Thyroid gland (tissue), 4 donors: ENCODE measurements around the gene GDPD3. TPM values are rescaled to one million over a fixed set of nuclear protein-coding genes. Genes with fewer than 3 reads are reported as not detected.

ENCODE experiments used
- DNase-seq, 2 donors: peaks; one replicate each; pipeline ENCODE4 v3.0.0-alpha.2; 2019
- H3K27ac ChIP-seq, 3 donors: fragments of 200-600 bp; sonication (generic); 1 replicate in 2 of 3; 2 replicates in 1 of 3; pipeline ENCODE4 v1.5.1; 2016 to 2019; ENCODE audit warnings: mild to moderate bottlenecking in 1 of 3, moderate library complexity in 1 of 3
- H3K27me3 ChIP-seq: fragments of 200-600 bp; sonication (generic); one replicate; pipeline ENCODE4 v1.5.1; 2019
- H3K36me3 ChIP-seq, 2 donors: fragments of 200-600 bp; sonication (generic); one replicate each; pipeline ENCODE4 v1.5.1; 2016 to 2019
- H3K4me1 ChIP-seq, 2 donors: fragments of 200-600 bp; sonication (generic); one replicate each; pipeline ENCODE4 v1.5.1; 2017 to 2019
- H3K4me3 ChIP-seq, 3 donors: fragments of 200-600 bp; sonication (generic); replicated peaks in 1 of 3; 1 replicate in 2 of 3; 2 replicates in 1 of 3; pipeline ENCODE4 v1.5.1; 2016; ENCODE audit warnings: mild to moderate bottlenecking in 1 of 3
- H3K9me3 ChIP-seq: fragments of 200-600 bp; sonication (generic); one replicate; pipeline ENCODE4 v1.5.1; 2017
- CTCF ChIP-seq, 6 experiments: fragments of 200-600 bp in 3 of 6; fragments of 450-650 bp in 3 of 6; sonication (generic) in 3 of 6; IDR thresholded peaks; one replicate each; pipeline ENCODE4 v1.5.1; 2016 to 2019; ENCODE audit warnings: antibody characterized with exemption in 6 of 6, mild to moderate bottlenecking in 2 of 6, inconsistent platforms in 1 of 6, moderate library complexity in 1 of 6
- POLR2A ChIP-seq, 2 donors: fragments of 450-650 bp; IDR thresholded peaks; one replicate each; pipeline ENCODE4 v1.6.1; 2017; ENCODE audit warnings: antibody characterized with exemption in 2 of 2, mild to moderate bottlenecking in 2 of 2, moderate library complexity in 1 of 2
- WGBS, 2 donors: methylation state at CpG; one replicate each; pipeline ENCODE4 v1.1.5; 2017; 5-methylcytosine and 5-hydroxymethylcytosine counted together
- intact Hi-C: fragments of 100-400 bp; cut with DNase I; formaldehyde crosslinking; loops from one replicate; pipeline ENCODE4 v1.15.1; 2023
- total RNA-seq, 4 donors: library from RNA; depleted of rRNA; stranded (reverse); fragments of >200 nt; gene quantifications; one replicate each; pipeline ENCODE4 v1.2.3, GENCODE V29; 2016

Gene GDPD3
- total RNA-seq, 4 donors from 2014 or later, result 0.68 to 1.6 (median 1.2) TPM; not detected in 1

- Histone ChIP-seq H3K27ac (peak within 1 kb of the TSS; percentile 82 to 92 (median 88)), H3K36me3 (peaks cover 5 to 12% of the 10 kb centered on the region in 2 donors), H3K9me3 (no peaks in the 10 kb centered on the region), H3K4me1 (peaks cover 34 to 39% of the 10 kb centered on the region in 2 donors), H3K27me3 (no peaks in the 10 kb centered on the region), H3K4me3 (peak within 1 kb of the TSS; percentile 8 to 78 (median 48))
- WGBS, 2 donors, result 32 to 71% methylated on average over 8 to 17 of the region's 77 CpGs
- intact Hi-C loops, result loop anchor here (2.0 kb wide), 1 partner anchor 25 kb away; no protein-coding TSS in a partner anchor
- DNase-seq, result peak; percentile 94 to 96
- TF ChIP-seq POLR2A (IDR thresholded peaks at IDR 0.05) (peak in 1 of 2 donors; percentile 89), CTCF (IDR thresholded peaks at IDR 0.05) (no peak)
Observed at GRCh38 chr16:30096105-30096861, 17.1 kb downstream of the GDPD3 start, which contains the start of gene YPEL3. Gene YPEL3, minus strand, starts transcription at chr16:30096213. Its CDS starts 731 bp downstream, at chr16:30095482.

DNA sequence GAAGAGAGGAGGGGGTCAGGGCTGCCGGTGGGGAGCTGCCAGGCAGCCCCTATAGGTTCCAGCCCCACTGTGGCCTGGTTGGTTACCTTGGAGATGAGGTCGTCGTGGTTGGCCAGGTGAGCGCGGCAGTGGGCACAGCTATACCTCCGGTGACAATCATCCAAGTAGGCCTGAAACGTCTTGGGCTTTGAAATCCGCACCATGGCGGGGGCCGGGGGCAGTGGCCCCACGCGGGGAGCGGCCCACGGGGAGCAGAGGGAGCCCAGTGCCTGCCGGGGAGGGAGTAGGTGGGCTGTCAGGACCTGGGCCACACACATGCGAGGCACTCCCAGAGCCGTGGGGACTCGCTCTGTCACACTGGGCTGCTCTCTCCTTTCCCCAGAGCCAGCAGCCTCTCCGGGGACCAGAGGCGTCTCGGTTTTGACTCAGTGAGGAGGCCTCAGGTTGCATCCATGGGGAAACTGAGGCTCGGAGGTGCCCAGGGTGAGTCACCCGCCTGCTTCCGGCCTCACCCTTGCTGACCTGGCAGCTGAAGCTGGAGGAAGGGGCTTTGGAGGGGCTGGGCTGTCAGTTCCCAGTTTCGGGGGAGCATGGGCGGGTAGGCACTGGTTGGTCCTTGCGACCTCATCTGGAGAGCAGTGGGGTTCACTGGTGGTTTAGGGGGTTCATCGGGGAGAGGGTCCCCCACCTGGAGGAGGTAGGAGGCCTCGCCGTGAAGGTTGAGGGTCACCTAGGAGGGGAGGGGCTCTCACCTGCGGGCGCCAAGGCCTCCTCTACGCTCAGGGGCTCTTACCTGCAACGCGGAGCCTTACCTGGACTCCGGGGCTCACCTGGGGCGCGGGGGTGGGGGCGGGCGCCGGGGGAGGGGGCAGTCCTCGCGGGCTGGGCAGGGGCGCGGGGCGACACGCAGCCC lies 17.9 kb downstream of the GDPD3 start:
- WGBS, 2 donors, result 29 to 53% methylated on average over 14 to 16 of the region's 47 CpGs
- intact Hi-C loops, result loop anchor here (2.0 kb wide), 1 partner anchor 25 kb away; no protein-coding TSS in a partner anchor
- no peak for TF ChIP-seq POLR2A (IDR thresholded peaks at IDR 0.05)
- TF ChIP-seq CTCF (IDR thresholded peaks at IDR 0.05), result no peak
- no peaks in the 10 kb centered on the region for H3K27me3 ChIP-seq
- H3K27ac ChIP-seq, result peak overlapping the region; percentile 82 to 92 (median 88)
- peak; percentile 38 to 44 for DNase-seq
- H3K4me3 ChIP-seq, result peak overlapping the region; percentile 8 to 78 (median 48)
- H3K36me3 ChIP-seq, result peaks cover 5 to 12% of the 10 kb centered on the region in 2 donors
- H3K9me3 ChIP-seq, result no peaks in the 10 kb centered on the region
- peaks cover 39 to 45% of the 10 kb centered on the region in 2 donors for H3K4me1 ChIP-seq

DNA sequence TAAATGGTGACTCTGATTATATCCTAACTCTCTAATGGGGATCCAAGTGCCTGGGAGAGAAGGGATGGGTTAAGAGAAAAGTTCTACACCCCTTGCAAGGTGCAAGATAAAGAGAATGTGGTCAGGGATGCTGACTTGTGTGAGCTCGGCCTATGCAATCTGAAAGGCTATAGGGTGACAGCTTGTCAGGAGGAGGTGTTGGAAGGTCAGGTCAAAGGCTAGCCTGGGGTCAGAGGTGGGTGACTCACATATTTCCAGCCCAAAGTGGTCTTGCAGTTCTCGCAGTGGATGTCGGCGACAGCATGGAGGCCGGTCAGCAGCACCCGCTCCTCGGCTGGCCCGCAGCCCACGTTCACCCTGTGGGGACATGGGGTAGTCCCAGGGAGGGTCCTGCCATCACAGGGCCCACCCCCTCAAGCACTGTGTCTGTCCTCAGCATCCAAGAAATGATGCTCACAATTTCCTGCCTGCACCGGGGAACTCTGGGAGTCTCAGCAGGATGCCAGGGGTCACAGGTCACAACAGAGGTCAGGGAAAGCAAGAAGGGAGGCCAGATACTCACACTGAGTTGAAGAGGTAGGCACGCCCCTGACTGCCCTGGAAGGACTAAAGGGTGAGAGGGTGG lies 18.7 kb downstream of the GDPD3 start:
- Histone ChIP-seq H3K36me3 (peaks cover 5 to 12% of the 10 kb centered on the region in 2 donors), H3K4me1 (peaks cover 39 to 45% of the 10 kb centered on the region in 2 donors), H3K27ac (peak overlapping the region; percentile 82 to 92 (median 88)), H3K4me3 (peak overlapping the region in 1 of 3 donors; percentile 78), H3K9me3 (no peaks in the 10 kb centered on the region), H3K27me3 (no peaks in the 10 kb centered on the region)
- DNase-seq, result no peak
- TF ChIP-seq CTCF (IDR thresholded peaks at IDR 0.05) (no peak), POLR2A (IDR thresholded peaks at IDR 0.05) (no peak)
- WGBS, 2 donors, result 82 to 89% methylated on average over 11 of the region's 11 CpGs
- intact Hi-C loops, result no loop called here

- 17 to 18% methylated on average over 18 to 22 of the region's 22 CpGs for WGBS, 2 donors
- H3K9me3 ChIP-seq, result no peaks in the 10 kb centered on the region
- peaks cover 39 to 45% of the 10 kb centered on the region in 2 donors for H3K4me1 ChIP-seq
- H3K36me3 ChIP-seq, result peaks cover 5 to 12% of the 10 kb centered on the region in 2 donors
- no peak for TF ChIP-seq POLR2A (IDR thresholded peaks at IDR 0.05)
- TF ChIP-seq CTCF (IDR thresholded peaks at IDR 0.05), result peak in 3 of 6 experiments; percentile 7 to 44 (median 32)
- H3K27ac ChIP-seq, result peak overlapping the region; percentile 80 to 82 (median 80)
- intact Hi-C loops, result no loop called here
- DNase-seq, result peak; percentile 66 to 74
- H3K27me3 ChIP-seq, result no peaks in the 10 kb centered on the region
- peak overlapping the region in 1 of 3 donors; percentile 35 for H3K4me3 ChIP-seq
Observed at GRCh38 chr16:30092373-30093010, 20.8 kb downstream of the GDPD3 start.
